HG03097 (cell line): ENCODE results near the gene CACNA1D.

Experiments
- ATAC-seq: cut with Tn5 transposase; IDR thresholded peaks from one replicate; pipeline ENCODE4 v1.9.1; 2021; ENCODE audit not compliant: unreplicated experiment, low FRiP score

Gene CACNA1D

GRCh38 chr3:53860196-53860595, 365.8 kb downstream of the CACNA1D start:
- no peak for ATAC-seq

- no peak for ATAC-seq
Measured at GRCh38 chr3:53862241-53862640, 367.8 kb downstream of the CACNA1D start.

- ATAC-seq = no peak
Measured at GRCh38 chr3:53863145-53863544, 368.7 kb downstream of the CACNA1D start.
